HL-60 (cell line): ENCODE results near the gene AOPEP.

ENCODE experiments used
- TF ChIP-seq, protein P1 (sequence below): IDR thresholded peaks from one replicate; pipeline ENCODE4 v1.5.1; 2011; ENCODE audit warnings: low read length, control low read depth, inconsistent platforms; ENCODE audit not compliant: insufficient read depth
- TF ChIP-seq, protein P2 (sequence below): IDR thresholded peaks from 2 replicates; pipeline ENCODE4 v1.6.1; 2012; ENCODE audit warnings: low read depth; ENCODE audit not compliant: insufficient replicate concordance

DNA sequence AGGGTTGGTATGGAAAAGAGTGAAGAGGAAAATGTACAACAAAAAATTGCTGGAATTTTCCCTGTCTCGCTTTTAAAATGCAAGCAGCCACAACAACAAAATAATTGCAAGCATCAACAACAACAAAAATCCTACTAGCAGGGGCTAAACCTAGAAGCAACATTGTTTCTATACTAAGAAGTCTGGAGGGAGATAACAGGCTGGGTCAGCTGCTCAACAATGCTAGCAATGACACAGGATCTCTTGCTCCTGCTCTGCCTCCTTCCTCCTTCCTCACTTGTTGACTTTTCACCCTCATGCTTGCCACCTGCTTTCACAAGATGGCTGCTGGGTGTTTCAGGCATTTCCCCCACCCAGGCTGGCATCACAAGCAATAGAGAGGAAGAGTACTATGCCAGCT, 7.6 kb upstream of the AOPEP start:
- TF ChIP-seq, protein P1, sequence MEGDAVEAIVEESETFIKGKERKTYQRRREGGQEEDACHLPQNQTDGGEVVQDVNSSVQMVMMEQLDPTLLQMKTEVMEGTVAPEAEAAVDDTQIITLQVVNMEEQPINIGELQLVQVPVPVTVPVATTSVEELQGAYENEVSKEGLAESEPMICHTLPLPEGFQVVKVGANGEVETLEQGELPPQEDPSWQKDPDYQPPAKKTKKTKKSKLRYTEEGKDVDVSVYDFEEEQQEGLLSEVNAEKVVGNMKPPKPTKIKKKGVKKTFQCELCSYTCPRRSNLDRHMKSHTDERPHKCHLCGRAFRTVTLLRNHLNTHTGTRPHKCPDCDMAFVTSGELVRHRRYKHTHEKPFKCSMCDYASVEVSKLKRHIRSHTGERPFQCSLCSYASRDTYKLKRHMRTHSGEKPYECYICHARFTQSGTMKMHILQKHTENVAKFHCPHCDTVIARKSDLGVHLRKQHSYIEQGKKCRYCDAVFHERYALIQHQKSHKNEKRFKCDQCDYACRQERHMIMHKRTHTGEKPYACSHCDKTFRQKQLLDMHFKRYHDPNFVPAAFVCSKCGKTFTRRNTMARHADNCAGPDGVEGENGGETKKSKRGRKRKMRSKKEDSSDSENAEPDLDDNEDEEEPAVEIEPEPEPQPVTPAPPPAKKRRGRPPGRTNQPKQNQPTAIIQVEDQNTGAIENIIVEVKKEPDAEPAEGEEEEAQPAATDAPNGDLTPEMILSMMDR: no peak
- TF ChIP-seq, protein P2, sequence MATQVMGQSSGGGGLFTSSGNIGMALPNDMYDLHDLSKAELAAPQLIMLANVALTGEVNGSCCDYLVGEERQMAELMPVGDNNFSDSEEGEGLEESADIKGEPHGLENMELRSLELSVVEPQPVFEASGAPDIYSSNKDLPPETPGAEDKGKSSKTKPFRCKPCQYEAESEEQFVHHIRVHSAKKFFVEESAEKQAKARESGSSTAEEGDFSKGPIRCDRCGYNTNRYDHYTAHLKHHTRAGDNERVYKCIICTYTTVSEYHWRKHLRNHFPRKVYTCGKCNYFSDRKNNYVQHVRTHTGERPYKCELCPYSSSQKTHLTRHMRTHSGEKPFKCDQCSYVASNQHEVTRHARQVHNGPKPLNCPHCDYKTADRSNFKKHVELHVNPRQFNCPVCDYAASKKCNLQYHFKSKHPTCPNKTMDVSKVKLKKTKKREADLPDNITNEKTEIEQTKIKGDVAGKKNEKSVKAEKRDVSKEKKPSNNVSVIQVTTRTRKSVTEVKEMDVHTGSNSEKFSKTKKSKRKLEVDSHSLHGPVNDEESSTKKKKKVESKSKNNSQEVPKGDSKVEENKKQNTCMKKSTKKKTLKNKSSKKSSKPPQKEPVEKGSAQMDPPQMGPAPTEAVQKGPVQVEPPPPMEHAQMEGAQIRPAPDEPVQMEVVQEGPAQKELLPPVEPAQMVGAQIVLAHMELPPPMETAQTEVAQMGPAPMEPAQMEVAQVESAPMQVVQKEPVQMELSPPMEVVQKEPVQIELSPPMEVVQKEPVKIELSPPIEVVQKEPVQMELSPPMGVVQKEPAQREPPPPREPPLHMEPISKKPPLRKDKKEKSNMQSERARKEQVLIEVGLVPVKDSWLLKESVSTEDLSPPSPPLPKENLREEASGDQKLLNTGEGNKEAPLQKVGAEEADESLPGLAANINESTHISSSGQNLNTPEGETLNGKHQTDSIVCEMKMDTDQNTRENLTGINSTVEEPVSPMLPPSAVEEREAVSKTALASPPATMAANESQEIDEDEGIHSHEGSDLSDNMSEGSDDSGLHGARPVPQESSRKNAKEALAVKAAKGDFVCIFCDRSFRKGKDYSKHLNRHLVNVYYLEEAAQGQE: no peak
